HG03520 (cell line): ENCODE measurements around the gene PTPRJ.
"Not testable (repeated sequence)": the region's sequence is repeated elsewhere in the genome, so short reads cannot be mapped to it uniquely, and the experiment has no call there.

Source experiments
- ATAC-seq: cut with Tn5 transposase; IDR thresholded peaks from one replicate; pipeline ENCODE4 v1.9.1; 2021; ENCODE audit warnings: mild to moderate bottlenecking, moderate library complexity; ENCODE audit not compliant: unreplicated experiment

PTPRJ gene

GRCh38 chr11:48107188-48107704, 126.9 kb downstream of the PTPRJ start:
- ATAC-seq: peak; percentile 82

GRCh38 chr11:48108231-48109045, 128.1 kb downstream of the PTPRJ start:
- no peak for ATAC-seq

- no peak for ATAC-seq
Observed at GRCh38 chr11:48109046-48109666, 128.8 kb downstream of the PTPRJ start.

GRCh38 chr11:48110509-48110766, 130.1 kb downstream of the PTPRJ start:
- no peak for ATAC-seq

GRCh38 chr11:48111891-48112290, 131.5 kb downstream of the PTPRJ start:
- ATAC-seq: no peak

GRCh38 chr11:48114740-48115139, 134.4 kb downstream of the PTPRJ start:
- ATAC-seq: no peak

- no peak for ATAC-seq
Observed at GRCh38 chr11:48116437-48117228, 136.3 kb downstream of the PTPRJ start.

GRCh38 chr11:48122246-48122645, 141.9 kb downstream of the PTPRJ start:
- ATAC-seq: no peak

GRCh38 chr11:48122656-48123055, 142.3 kb downstream of the PTPRJ start:
- no peak for ATAC-seq

GRCh38 chr11:48123254-48123875, 143.0 kb downstream of the PTPRJ start:
- no peak for ATAC-seq

GRCh38 chr11:48123934-48124755, 143.8 kb downstream of the PTPRJ start:
- no peak for ATAC-seq

GRCh38 chr11:48124880-48125279, 144.5 kb downstream of the PTPRJ start:
- no peak for ATAC-seq

GRCh38 chr11:48125866-48126265, 145.5 kb downstream of the PTPRJ start:
- ATAC-seq: no peak

- no peak for ATAC-seq
Observed at GRCh38 chr11:48127521-48128183, 147.3 kb downstream of the PTPRJ start.

- ATAC-seq: no peak
Observed at GRCh38 chr11:48129697-48130395, 149.5 kb downstream of the PTPRJ start.

- no peak for ATAC-seq
Observed at GRCh38 chr11:48134221-48134922, 154.0 kb downstream of the PTPRJ start.

- ATAC-seq: no peak
Observed at GRCh38 chr11:48138222-48138621, 157.9 kb downstream of the PTPRJ start.

- ATAC-seq: not testable (repeated sequence)
Observed at GRCh38 chr11:48139896-48140295, 159.5 kb downstream of the PTPRJ start.
